ENCODE results near the gene KIFBP. TPM values are rescaled to one million over a fixed set of nuclear protein-coding genes. Genes with fewer than 3 reads are reported as not detected.
A peak's percentile ranks its signal among the peaks of the same experiment; 100 is the strongest.

Gene KIFBP
- total RNA-seq, 6 experiments from 2014 or later, result 6.6 to 11.8 (median 9.0) TPM

DNA sequence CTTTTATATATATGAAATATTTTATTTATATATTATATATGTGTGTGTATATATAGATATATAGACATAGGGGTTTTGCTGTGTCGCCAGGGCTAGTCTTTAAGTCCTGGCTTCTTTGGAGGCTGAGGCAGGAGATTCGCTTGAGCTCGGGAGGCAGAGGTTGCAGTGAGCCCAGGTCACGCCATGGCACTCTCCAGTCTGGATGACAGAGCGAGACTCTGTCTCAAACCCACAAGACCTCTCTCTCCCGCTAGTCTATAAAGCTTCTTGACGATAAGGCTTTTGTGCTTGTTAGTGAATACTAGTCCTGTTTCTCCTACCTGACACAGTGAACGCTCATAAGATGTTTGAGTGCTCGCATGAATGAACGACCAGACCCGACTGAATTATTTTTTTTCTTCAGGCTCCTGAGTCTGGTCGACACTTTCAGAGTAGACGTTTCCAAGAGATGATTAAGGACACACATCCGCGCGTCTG is 33.2 kb upstream of the KIFBP start:
- no peaks in the 10 kb centered on the region for H3K9me3 ChIP-seq
- H3K27me3 ChIP-seq, result no peaks in the 10 kb centered on the region
- ATAC-seq (no peak), DNase-seq (no peak)
- H3K4me3 ChIP-seq, result peak overlapping the region; percentile 95 to 99 (median 95)
- intact Hi-C loops (cut with DNase I), result no loop called here
- TF ChIP-seq CTCF (IDR thresholded peaks at IDR 0.05), result no peak
- no peak for TF ChIP-seq POLR2A (IDR thresholded peaks at IDR 0.05)
- peaks cover 0 to 21% (median 8%) of the 10 kb centered on the region in 4 donors for H3K4me1 ChIP-seq
- WGBS (ENCODE audit: insufficient coverage, low coverage, low lambda C conversion rate, missing lambda C conversion rate), result 2% methylated on average over 16 of the region's 16 CpGs
- peaks cover 0 to 7% (median 3%) of the 10 kb centered on the region in 4 donors for H3K36me3 ChIP-seq
- peak overlapping the region; percentile 64 to 90 (median 78) for H3K27ac ChIP-seq

DNA sequence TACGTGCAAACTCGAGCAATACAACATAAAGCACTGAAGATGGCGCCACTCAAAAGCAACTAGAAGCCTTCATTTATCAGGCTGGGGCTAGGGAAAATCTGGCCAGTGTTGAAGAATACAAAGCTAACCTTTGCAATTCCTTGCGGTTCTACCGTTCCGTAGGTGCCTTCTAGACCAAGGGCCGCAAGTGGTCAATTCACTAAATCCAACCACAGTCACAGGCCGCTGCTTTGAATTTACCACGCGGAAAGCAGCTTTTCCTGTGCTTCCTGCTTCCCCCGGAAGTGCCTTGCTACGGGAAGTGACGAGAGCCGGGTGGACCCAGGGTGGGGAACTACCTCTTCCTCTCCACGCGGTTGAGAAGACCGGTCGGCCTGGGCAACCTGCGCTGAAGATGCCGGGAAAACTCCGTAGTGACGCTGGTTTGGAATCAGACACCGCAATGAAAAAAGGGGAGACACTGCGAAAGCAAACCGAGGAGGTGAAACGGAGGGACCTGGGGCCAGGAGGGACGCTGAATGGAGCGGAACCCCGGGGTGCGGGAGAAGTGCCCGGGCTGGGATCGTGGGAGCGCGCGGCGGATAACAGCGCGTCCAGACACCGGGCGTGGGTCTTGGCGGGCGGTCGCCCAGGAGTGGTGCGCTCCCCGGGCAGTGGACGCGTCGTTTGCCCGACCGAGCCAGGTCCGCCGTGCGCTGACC is 32.6 kb upstream of the KIFBP start, which contains the start of gene DDX21:
Gene DDX21 (plus strand): TSS at position 339 of the 701 bp plus-strand sequence. CDS start 56 bp downstream, at position 395.
- H3K36me3 ChIP-seq, result peaks cover 0 to 10% (median 3%) of the 10 kb centered on the region in 4 donors
- H3K4me3 ChIP-seq, result peak within 1 kb of the TSS; percentile 95 to 99 (median 95)
- intact Hi-C loops (cut with DNase I), result no loop called here
- ATAC-seq (peak; percentile 93 to 98 (median 95)), DNase-seq (peak; percentile 92 to 95 (median 94))
- peaks cover 0 to 21% (median 8%) of the 10 kb centered on the region in 4 donors for H3K4me1 ChIP-seq
- WGBS (ENCODE audit: insufficient coverage, low coverage, low lambda C conversion rate, missing lambda C conversion rate), result 2% methylated on average over 30 of the region's 53 CpGs
- TF ChIP-seq CTCF (IDR thresholded peaks at IDR 0.05) (peak; percentile 41 to 46 (median 43)), POLR2A (IDR thresholded peaks at IDR 0.05) (peak; percentile 87)
- peak within 1 kb of the TSS; percentile 64 to 90 (median 78) for H3K27ac ChIP-seq
- H3K9me3 ChIP-seq, result no peaks in the 10 kb centered on the region
- no peaks in the 10 kb centered on the region for H3K27me3 ChIP-seq

GRCh38 chr10:68957284-68957615 is 31.4 kb upstream of the KIFBP start:
- no peaks in the 10 kb centered on the region for H3K9me3 ChIP-seq
- DNase-seq (no peak), ATAC-seq (no peak)
- H3K27me3 ChIP-seq, result no peaks in the 10 kb centered on the region
- TF ChIP-seq POLR2A (IDR thresholded peaks at IDR 0.05) (no peak), CTCF (IDR thresholded peaks at IDR 0.05) (no peak)
- H3K4me1 ChIP-seq, result peaks cover 0 to 21% (median 8%) of the 10 kb centered on the region in 4 donors
- H3K36me3 ChIP-seq, result peaks cover 0 to 23% (median 5%) of the 10 kb centered on the region in 4 donors
- WGBS (ENCODE audit: insufficient coverage, low coverage, low lambda C conversion rate, missing lambda C conversion rate), result 23% methylated on average over 7 of the region's 7 CpGs
- intact Hi-C loops (cut with DNase I), result no loop called here
- peak overlapping the region; percentile 64 to 90 (median 78) for H3K27ac ChIP-seq
- peak overlapping the region; percentile 95 to 99 (median 95) for H3K4me3 ChIP-seq

DNA sequence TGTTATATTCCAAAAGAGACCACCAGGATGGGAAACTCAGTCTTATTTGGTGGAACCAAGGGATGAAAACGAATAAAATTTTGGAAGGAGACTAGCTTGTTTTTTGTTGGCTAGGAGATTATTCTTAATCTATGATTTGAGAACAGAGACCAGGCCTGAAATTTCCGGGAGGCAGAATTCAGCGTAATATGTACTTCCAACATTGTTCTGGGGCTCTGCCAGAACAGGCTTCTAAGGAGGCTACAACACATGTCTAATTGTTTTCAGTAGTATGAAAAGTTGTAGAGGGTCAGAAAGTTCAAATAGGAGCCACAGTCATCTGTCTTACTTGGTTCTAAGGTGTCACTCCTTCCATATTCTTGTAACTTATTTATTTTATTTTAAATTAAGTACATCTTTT is 30.9 kb upstream of the KIFBP start:
- ATAC-seq (no peak), DNase-seq (no peak)
- peak in 1 of 4 donors; percentile 12 for TF ChIP-seq CTCF (IDR thresholded peaks at IDR 0.05)
- TF ChIP-seq POLR2A (IDR thresholded peaks at IDR 0.05), result no peak
- no peaks in the 10 kb centered on the region for H3K9me3 ChIP-seq
- intact Hi-C loops (cut with DNase I), result no loop called here
- WGBS (ENCODE audit: insufficient coverage, low coverage, low lambda C conversion rate, missing lambda C conversion rate), result 60% methylated on average over 3 of the region's 3 CpGs
- H3K4me3 ChIP-seq, result peak overlapping the region; percentile 95 to 99 (median 95)
- H3K4me1 ChIP-seq, result peaks cover 0 to 21% (median 8%) of the 10 kb centered on the region in 4 donors
- H3K27me3 ChIP-seq, result no peaks in the 10 kb centered on the region
- H3K27ac ChIP-seq, result peak overlapping the region in 2 of 3 donors; percentile 78 to 90
- H3K36me3 ChIP-seq, result peaks cover 0 to 27% (median 8%) of the 10 kb centered on the region in 4 donors

All from right lobe of liver (tissue), 6 donors.